ENCODE results near the gene EIF5.
A peak's percentile ranks its signal among the peaks of the same experiment; 100 is the strongest.

EIF5 gene

DNA sequence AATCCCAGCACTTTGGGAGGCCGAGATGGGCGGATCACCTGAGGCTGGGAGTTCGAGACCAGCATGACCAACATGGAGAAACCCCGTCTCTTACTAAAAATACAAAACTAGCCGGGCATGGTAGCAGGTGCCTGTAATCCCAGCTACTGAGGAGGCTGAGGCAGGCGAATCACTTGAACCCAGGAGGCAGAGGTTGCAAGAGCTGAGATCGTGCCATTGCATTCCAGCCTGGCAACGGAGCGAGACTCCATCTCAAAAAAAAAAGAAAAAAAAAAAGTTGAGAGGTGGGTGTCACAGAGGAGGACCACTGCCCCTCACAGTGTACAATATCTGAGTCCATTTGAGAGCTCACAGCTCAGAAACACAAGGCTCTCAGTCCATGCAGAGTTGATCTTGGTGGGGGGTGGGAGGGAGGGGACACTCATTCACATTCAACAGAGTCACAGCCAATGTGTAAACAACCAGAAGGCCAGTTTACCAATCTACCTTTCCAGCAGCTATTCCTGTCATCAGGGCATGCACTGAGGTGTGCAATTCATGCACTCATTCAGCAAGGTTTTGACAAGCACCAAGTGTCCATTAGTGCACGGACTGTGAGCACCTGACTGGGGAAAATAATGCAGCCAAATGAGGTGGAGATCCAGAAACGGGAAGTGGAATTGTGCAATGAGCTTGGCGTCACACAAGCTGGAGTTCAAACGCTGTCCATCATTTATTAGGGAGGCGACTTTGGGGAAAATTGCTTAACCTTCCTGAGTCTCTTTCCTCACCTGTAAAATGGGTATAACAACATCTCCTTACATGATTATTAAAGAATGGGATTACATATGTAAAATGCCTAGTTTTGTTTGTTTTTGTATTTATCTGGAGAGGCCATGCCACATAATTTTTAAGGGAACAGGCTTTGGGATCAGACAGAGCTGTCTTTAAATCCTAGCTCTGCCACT is 4.4 kb upstream of the EIF5 start:
- peak; percentile 85 for DNase-seq
- in situ Hi-C loops (cut with MboI; ENCODE audit: low pct_unique_long_range_greater_than_20kb, low sequenced_read_pairs) = no loop called here

DNA sequence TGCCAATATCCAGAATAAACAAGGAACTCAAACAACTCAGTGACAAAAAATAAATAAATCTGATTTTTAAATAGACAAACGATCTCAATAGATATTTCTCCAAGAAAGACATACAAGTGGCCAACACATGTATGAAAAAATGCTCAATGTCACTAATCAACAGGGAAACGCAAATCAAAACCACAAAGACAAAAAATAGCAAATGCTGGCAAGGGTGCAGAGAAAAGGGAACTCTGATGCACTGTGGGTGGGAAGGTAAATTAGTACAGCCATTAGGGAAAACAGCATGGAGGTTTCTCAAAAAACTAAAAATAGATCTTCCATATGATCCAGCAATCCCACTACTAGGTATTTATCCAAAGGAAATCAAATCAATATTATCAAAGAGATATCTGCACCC is 3.5 kb upstream of the EIF5 start:
- peak; percentile 52 for DNase-seq
- in situ Hi-C loops (cut with MboI; ENCODE audit: low pct_unique_long_range_greater_than_20kb, low sequenced_read_pairs) = no loop called here

DNA sequence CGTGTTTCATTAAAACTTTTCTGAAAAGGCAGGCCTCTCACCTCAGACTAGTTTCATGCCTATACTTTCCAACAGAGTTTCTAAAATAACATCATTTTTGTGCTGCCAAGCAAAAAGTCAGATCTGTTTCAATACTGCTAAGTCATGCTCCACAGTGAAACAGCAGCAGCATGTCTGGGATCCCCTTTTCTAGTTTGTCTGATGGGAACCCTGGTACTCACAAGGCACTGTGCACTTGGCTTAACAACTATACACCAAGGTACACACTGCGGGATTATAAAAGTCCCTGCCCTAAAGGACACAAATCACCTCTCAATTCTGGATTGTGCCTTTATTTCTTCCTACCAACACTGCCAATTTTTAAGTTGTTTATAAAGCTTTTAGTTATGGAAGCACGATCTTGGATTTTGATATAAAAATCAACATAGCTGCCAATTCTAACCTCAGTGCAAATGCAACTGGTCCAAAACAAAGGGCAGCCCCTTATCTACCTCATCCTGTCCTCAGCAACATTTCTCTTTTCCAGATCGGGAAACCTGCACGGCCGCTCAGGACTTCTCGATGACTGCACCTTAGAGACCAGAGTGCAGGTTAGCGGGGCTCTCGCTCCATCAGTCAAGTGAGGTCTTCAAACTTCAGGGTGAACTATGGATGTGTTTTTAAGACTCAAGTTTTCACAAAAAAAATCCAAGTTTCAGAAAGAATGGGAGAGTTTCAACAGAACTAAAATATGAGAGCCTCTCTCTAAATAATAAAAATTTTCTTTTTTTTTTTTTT is 1.7 kb upstream of the EIF5 start:
- in situ Hi-C loops (cut with MboI; ENCODE audit: low pct_unique_long_range_greater_than_20kb, low sequenced_read_pairs) = no loop called here
- peak; percentile 31 for DNase-seq

DNA sequence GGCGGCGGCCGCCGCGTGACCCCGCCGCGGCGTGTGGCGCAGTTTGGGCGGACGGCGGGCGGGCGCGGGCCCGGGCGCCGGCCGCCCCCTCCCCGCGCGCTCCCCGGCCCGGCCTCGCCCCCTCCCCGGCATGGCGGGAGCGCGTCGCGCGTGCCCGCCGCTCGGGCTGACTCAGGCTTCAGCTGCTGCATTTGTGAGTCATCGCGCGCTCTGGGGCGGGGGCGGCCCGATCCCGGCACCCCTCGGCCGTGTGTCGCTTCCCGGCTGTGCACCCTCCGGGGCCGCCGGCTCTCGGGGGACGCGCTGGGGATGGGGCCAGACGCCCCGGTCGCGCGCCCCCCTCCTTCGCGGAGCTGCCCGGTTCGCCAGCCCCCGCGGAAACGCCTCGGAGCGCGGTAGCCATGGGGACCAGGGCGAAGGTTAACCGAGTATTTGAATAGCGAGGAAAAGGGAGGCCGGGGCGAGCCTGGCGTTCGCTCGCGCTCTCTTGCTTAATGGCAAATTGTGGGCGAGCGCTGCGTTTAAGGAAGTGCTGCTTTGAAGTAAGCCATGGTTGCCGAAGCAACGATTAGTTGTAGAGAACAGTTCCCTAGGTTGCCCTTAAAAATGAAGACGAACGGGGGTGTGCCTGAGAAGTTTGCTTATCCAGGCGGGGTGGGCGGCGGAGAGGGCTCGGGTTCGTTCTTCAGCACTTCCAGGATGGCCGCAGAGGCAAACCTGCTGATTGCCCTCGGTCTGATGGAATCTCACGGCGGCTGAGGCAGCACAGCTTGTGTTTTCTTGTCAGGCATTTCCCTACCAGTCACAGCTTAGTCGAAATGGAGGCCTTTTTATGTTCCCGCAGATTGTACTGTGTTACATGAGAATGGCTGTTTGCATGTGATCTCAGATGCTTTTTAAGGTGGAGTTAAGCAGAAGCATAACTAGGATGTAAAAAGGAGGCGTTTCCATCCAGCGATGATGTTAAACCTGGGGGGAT is 896 bp downstream of the EIF5 start:
- in situ Hi-C loops (cut with MboI; ENCODE audit: low pct_unique_long_range_greater_than_20kb, low sequenced_read_pairs) = no loop called here
- DNase-seq = peak; percentile 67

DNA sequence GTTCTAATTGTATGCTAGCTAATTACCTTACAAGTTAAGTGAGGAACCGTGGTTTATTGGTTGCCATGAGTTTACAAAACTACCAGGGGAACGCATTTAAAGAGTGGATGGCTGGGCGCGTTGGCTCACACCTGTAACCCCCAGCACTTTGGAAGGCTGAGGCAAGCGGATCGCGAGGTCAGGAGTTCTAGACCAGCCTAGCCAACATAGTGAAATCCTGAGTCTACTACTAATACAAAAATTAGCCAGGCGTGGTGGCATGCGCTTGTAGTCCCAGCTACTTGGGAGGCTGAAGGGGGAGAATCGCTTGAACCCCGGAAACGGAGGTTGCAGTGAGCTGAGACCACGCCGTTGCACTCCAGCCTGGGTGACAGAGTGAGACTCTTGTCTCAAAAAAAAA is 2.2 kb downstream of the EIF5 start:
- in situ Hi-C loops (cut with MboI; ENCODE audit: low pct_unique_long_range_greater_than_20kb, low sequenced_read_pairs) = no loop called here
- DNase-seq = no peak

DNA sequence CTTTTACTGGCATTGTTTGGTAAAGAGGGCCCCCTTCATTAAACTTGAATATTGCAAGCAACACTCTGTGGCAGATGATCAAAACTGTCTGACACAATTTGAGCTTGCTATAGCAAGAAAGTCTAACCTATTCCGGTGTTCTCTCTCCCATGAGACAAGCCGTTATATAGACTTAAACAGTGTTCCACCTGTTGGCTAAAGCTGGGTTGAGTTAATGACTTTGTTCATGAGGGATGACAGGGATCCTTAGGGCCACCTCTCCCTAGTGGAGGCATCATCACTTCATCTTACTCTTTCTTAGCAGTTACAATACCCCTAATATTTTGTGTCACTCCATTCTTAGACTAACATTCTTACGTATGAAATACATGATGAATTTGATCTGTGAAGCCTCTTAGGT is 3.8 kb downstream of the EIF5 start:
- in situ Hi-C loops (cut with MboI; ENCODE audit: low pct_unique_long_range_greater_than_20kb, low sequenced_read_pairs) = no loop called here
- no peak for DNase-seq

DNA sequence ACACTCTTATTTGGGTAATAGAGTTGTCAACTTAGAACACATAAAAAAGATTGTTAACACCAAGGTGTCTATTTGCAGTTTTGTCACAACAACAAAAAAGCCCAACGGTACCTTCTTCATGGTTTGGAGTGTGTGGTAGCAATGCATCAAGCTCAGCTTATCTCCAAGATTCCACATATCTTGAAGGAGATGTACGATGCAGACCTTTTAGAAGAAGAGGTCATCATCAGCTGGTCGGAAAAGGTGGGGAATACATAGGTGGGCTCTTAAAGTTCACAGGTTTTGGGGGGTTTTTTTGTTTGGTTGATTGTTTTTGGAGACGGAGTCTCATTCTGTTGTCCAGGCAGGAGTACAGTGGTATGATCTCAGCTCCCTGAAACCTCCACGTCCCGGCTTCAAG is 5.5 kb downstream of the EIF5 start:
- in situ Hi-C loops (cut with MboI; ENCODE audit: low pct_unique_long_range_greater_than_20kb, low sequenced_read_pairs) = no loop called here

DNA sequence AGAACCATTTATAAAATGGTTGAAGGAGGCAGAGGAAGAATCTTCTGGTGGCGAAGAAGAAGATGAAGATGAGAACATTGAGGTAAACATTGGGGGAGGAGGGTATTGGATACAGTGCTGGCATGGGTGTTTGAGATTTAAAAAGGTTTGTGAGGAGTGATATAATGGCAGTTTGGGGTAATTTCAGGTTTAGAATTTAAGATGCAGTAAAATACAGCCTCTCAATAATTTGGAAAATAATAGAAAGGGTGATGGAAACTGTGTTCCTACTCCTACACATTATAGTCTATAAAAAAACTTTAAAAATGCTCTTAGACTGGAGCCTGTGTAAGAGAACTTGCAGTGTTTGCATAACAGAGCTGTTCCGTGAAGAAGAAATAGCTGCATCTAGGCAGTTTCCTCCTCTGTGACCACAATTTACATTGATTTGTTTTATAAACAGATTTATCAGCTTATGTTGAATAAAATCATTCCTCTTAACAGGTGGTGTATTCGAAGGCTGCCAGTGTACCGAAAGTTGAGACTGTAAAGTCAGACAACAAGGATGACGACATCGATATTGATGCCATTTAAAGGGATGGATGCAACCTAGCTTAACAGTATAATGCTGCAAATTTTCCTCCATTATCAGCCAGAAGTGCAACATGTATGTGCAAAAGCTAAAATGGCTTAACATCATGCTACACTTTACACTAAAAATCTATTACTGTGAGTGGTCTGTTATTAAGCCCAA is 6.6 kb downstream of the EIF5 start:
- in situ Hi-C loops (cut with MboI; ENCODE audit: low pct_unique_long_range_greater_than_20kb, low sequenced_read_pairs) = no loop called here
- no peak for DNase-seq

More for the DNA sequence above, 5.5 kb downstream of the EIF5 start:
- DNase-seq = no peak

DNA sequence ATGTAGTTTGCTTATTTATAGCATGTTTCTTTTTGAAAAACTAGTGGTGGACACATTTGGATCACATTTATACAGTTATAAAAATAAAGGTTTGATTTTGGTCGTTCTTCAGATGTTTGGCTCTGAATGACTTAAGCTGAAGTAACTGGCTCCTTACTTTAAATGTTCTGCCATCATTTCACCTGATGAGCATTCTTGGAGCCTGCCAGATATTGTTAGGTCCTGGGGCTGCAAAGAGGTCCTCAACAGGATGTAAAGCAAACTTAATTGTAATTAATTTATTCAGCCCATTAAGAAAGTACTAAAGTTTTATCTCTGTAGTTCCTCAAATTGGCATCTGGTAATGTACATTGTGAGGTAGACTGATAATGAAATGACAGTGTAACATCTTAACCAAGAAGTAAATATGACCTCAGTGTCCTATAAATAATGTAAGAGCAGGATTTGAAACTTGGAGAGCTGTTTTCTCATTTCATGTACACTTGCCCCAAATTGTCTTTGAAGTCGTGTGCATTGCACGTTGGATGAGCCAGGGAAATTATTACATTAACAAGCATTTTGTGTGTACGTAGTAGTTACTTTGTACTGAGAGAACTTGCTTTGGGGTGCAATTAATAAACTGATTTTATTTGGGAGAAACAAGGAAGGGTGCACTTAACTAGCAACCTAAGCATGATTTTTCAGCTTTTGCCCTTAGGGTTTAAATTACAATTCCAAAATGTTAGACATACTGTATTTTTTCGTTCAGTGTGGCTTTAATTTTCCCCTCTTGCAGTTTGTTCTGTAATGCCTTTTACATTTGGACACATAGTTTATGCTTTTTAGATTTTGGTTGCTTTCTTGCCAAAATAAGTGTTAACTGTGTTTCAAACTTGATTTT is 7.5 kb downstream of the EIF5 start:
- in situ Hi-C loops (cut with MboI; ENCODE audit: low pct_unique_long_range_greater_than_20kb, low sequenced_read_pairs) = no loop called here
- DNase-seq = no peak

DNA sequence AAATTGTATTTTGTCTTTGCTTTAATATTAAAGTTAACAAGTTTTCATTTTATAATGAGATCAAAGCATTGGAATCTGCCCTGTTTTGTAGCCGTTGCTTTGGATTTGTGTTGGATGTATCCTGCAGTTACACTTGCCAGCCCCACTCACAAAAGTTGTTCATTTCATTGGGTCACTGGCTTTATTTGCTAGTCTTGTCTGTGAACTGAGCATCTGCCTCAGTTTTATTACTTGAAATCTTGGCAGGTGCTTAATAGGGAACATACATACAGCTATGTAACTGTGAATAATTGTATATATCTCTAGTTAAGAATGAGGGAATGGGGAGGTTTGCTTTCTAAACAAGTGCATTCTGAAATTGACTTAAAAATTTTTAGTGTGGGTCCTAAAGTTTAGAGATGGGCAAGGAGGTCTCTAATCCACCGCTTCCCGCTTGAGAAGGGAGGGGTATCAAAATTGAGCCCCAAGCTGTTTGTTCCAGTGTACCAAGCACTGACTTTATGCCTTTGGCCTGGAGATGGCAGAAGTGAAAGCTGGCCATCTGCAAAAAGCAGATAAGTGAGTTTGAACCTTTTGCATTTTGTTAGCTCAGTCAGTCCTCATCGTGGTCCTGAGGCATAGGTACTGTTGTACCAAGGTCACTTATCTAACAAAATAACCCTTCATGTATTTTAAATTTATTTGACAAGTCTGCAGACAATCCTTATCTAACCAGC is 9.3 kb downstream of the EIF5 start:
- in situ Hi-C loops (cut with MboI; ENCODE audit: low pct_unique_long_range_greater_than_20kb, low sequenced_read_pairs) = no loop called here
- no peak for DNase-seq

DNA sequence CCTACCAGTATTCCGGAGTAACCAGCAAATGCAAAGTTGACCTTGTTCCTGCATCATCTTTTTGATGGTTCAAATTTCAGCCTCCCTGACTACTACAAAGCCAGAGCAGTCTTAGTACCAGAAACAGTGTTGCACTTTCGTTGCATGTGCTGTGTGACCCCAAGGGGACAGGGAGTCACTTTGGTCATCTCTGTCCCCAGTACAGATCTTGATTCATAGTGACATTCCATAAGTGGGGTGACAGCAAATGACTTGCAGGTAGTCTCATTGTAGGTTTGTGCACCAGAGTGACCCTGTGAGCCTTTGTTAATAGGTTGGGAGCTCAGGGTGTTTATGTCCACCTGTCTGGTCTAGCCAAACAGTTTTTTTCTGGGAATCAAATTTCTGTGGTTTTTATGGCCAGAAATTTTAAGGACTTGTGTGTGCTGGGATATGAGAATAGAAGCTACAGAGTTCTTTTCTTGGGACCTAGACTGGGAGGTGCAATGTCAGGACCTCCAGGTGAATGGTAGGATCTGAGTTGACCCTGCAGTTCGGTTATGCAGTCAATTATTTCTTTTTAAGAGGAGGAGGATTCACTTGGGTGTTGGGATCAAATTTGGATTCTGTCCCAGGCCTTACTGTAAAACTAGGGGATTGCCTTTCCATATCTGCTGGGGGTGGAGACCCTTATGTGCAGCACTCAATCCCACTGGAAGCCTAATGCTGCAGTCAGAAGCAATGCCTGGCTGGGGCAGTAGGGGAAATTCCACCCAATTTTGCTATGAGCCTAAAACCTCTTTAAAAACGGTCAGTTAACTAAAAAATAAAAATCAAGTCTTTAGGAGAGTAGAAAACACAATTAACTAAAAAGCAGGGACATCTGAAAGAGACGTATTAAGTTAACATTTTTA is 10.1 kb downstream of the EIF5 start:
- in situ Hi-C loops (cut with MboI; ENCODE audit: low pct_unique_long_range_greater_than_20kb, low sequenced_read_pairs) = no loop called here
- DNase-seq = no peak

DNA sequence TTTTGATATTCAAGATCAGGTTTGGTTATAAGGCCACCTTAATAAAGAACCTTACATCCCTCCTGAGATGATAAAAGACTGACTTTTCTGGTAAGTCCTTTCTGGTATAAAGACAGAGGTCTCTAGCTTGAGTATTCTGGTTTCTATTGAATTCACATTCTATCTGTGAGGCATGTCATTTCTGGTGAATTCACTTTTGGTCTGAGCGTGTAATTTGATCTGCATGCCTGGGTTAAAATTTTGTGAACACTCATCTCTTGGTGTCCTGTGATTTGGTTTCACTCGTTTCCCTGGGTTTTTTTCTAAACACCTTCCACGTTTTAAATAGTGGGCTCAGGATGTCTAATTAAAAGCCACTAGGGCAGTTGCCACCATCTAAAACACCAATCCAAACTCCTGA is 12.2 kb downstream of the EIF5 start:
- no peak for DNase-seq
- in situ Hi-C loops (cut with MboI; ENCODE audit: low pct_unique_long_range_greater_than_20kb, low sequenced_read_pairs) = no loop called here

DNA sequence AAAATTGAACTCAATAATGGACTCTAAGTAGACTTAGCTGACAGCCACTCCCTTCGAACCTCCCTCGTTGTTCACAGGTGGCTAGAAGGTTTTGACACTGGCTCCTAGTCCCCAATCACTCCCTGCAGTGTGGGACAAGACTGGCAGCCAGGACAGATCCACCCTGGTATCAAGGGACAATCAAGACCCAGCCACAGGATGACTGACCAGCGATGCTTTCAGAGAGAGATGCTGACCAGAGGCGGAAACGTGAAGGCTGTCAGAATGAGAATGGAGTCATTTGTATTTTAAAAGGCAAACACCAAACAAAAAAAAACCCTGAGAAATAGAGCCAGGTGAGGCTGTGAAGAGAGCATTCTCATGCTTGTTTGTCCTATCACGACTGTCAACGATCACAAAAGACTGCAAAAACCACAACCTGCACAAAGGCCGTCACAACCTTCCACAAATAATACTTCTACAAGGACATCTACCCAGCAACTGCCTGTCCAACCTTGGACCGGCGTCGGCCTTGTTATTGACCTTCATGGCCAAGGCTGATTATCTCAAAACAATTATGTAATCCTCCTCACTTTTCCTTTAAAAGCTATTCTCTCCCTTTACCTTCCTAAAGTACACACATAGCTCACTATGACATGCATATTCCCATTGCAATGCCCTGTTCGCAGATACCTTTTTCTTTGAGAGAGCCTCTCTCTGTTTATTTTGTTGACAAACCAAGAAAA is 13.2 kb downstream of the EIF5 start:
- DNase-seq = no peak
- in situ Hi-C loops (cut with MboI; ENCODE audit: low pct_unique_long_range_greater_than_20kb, low sequenced_read_pairs) = no loop called here

DNA sequence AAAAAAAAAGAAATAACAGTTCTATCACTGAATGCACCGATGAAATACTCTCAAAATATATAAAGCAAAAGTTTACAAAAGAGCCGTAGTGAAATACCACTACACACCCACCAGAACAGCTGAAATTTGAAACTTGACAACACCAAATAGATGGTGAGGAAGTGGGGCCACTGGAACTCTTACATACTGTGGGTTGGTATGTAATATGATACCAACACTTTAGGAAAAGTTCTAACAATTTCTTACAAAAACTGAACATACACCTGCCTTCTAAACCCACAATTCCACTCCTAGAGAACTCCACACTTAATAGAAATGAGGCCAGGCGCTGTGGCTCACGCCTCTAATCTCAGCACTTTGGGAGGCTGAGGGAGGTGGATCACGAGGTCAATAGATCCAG is 14.1 kb downstream of the EIF5 start:
- no peak for DNase-seq
- in situ Hi-C loops (cut with MboI; ENCODE audit: low pct_unique_long_range_greater_than_20kb, low sequenced_read_pairs) = no loop called here

DNA sequence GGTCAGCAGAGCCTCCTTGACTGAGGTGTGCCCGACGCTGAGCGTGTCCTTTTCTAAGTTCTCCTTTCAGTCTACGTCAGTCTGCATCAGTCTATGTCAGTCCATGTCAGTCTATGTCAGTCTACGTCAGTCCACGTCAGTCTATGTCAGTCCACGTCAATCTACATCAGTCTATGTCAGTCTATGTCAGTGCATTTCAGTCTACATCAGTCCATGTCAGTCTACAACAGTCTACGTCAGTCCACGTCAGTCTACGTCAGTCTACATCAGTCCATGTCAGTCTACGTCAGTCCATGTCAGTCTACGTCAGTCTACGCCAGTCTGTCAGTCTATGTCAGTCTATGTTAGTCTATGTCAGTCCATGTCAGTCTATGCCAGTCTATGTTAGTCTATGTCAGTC is 15.9 kb downstream of the EIF5 start:
- DNase-seq = no peak
- in situ Hi-C loops (cut with MboI; ENCODE audit: low pct_unique_long_range_greater_than_20kb, low sequenced_read_pairs) = no loop called here

DNA sequence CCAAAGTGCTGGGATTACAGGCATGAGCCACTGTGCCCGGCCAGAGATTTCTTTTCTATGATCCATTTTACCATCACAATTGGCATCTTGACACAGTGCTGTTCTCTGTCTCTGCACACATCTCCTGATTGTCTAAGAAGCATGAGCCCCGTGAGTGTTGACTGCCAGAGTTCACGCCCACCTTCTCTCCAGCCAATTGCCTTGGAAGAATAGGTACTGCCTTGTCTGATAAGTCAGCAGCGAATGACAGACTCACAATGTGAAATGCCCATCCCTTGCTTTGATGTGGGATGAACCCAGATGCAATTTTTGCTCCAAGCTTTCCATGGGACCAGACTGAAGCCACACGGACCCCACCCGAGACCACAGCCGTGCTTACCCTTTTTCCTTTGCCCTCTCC is 19.3 kb downstream of the EIF5 start:
- DNase-seq = no peak
- in situ Hi-C loops (cut with MboI; ENCODE audit: low pct_unique_long_range_greater_than_20kb, low sequenced_read_pairs) = no loop called here
